H1 (cell line): ENCODE results near the gene DOCK3.

Source experiments
- CTCF ChIP-seq, 3 experiments: IDR thresholded peaks; 1 replicate in 2 of 3; 2 replicates in 1 of 3; pipeline versions ENCODE4 v1.5.1 to v1.6.1; 2011; ENCODE audit warnings: low read length in 3 of 3, mild to moderate bottlenecking in 3 of 3, inconsistent platforms in 2 of 3, low read depth in 1 of 3, moderate library complexity in 1 of 3; ENCODE audit not compliant: insufficient read depth in 1 of 3; ENCODE audit errors: control extremely low read depth in 1 of 3
- EP300 ChIP-seq, 2 experiments: IDR thresholded peaks; 1 replicate in 1 of 2; 2 replicates in 1 of 2; pipeline ENCODE4 v1.6.1; 2011 to 2012; ENCODE audit warnings: low read depth in 2 of 2, low read length in 2 of 2, mild to moderate bottlenecking in 2 of 2, borderline replicate concordance in 1 of 2, inconsistent platforms in 1 of 2, moderate library complexity in 1 of 2
- POLR2A ChIP-seq, 2 experiments: IDR thresholded peaks; 1 replicate in 1 of 2; 2 replicates in 1 of 2; pipeline ENCODE4 v1.6.1; 2011; ENCODE audit warnings: low read depth in 2 of 2, low read length in 2 of 2, mild to moderate bottlenecking in 2 of 2; ENCODE audit errors: control extremely low read depth in 1 of 2
- POLR2AphosphoS5 ChIP-seq: IDR thresholded peaks from 2 replicates; pipeline ENCODE4 v1.6.1; 2011; ENCODE audit warnings: low read depth, low read length
- SIX5 ChIP-seq: IDR thresholded peaks from 2 replicates; pipeline ENCODE4 v1.6.1; 2011; ENCODE audit warnings: mild to moderate bottlenecking, low read depth, low read length
- ZNF274 ChIP-seq: IDR thresholded peaks from 2 replicates; pipeline ENCODE4 v1.7.0; 2012; ENCODE audit warnings: low read length, borderline replicate concordance; ENCODE audit errors: extremely low read depth

- TF ChIP-seq CTCF (IDR thresholded peaks at IDR 0.05; ENCODE audit: control extremely low read depth in 1 of 3, insufficient read depth in 1 of 3, low read depth in 1 of 3, low read length in 3 of 3), result no peak
- no peak for TF ChIP-seq EP300 (IDR thresholded peaks at IDR 0.05; ENCODE audit: borderline replicate concordance in 1 of 2, low read depth in 2 of 2, low read length in 2 of 2)
- no peak for TF ChIP-seq POLR2A (IDR thresholded peaks at IDR 0.05; ENCODE audit: control extremely low read depth in 1 of 2, low read depth in 2 of 2, low read length in 2 of 2)
- no peak for TF ChIP-seq POLR2AphosphoS5
- TF ChIP-seq SIX5, result no peak
- no peak for TF ChIP-seq ZNF274
These were observed 142.2 kb downstream of the DOCK3 start for GRCh38 chr3:50816894-50817293.
